Head of caudate nucleus (tissue), 42 donors: Measurements from ENCODE around the gene RNF135.
A peak's percentile ranks its signal among the peaks of the same experiment; 100 is the strongest.
"Not testable (repeated sequence)": the region's sequence is repeated elsewhere in the genome, so short reads cannot be mapped to it uniquely, and the experiment has no call there.

Experiments used
- DNase-seq, 42 donors: peaks; one replicate each; pipeline versions ENCODE4 v3.0.0 to v3.0.0-alpha.2; 2020 to 2021; ENCODE audit warnings: mixed read lengths in 7 of 42
- intact Hi-C: fragments of 100-400 bp; cut with DNase I; formaldehyde crosslinking; loops from one replicate; pipeline ENCODE4 v1.15.0; 2022

RNF135 gene

GRCh38 chr17:30992551-30992950, 21.7 kb downstream of the RNF135 start:
- no peak for DNase-seq
- intact Hi-C loops = no loop called here

DNA sequence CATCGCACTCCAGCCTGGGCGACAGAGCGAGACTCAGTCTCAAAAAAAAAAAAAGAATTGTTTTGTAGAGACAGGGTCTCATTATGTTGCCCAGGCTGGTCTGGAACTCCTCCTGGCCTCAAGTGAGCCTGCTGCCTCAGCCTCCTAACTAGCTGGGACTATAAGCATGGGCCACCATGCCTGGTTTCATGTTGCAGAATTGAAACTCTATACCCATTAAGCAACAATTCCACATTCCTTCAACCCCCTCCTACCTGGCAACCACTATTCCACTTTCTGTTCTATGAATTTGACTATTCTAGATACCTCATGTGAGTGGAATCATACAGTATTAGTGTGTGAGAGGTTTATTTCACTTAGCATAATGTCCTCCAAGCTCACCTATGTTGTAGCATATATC, 24.5 kb downstream of the RNF135 start:
- intact Hi-C loops = no loop called here
- no peak for DNase-seq

DNA sequence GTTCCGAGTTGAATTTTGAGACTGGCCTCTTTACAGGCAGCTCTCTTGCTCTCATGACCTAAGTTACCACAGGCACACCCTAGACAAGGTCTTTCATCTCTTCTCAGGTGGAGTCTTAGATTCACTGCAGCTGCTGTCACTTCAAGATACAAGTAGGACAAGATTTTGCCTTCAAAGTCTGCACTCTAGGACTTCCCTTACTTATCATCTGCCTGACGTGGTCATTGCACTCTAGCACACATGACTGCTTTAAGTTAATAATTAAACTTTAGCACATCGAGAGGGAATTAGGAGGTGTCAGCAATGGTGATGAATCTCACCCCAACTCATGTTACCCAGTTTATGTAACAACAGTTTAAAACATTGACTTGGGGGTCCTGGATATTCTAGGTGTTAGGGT, 25.6 kb downstream of the RNF135 start:
- DNase-seq = no peak
- intact Hi-C loops = no loop called here

- intact Hi-C loops = no loop called here
- DNase-seq = no peak
These were observed 26.4 kb downstream of the RNF135 start for GRCh38 chr17:30997270-30997669.

DNA sequence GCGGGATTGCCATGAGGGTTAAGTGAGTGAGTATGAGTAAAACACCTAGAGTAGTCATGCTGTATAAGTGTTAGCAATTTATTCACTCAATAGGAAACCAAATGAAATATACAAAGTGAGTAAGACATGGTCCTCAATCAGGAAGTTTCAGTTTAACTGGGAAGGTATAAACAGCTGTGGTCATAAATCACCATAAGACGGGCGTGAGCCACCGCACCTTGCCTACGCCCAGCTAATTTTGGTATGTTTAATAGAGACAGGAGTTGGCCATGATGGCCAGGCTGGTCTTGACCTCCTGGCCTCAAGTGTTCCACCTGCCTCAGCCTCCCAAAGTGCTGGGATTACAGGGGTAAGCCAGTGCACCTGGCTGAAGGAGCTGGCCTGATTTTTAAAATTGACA, 27.0 kb downstream of the RNF135 start:
- intact Hi-C loops = no loop called here
- no peak for DNase-seq

GRCh38 chr17:31002047-31002446, 31.2 kb downstream of the RNF135 start:
- intact Hi-C loops = no loop called here
- no peak for DNase-seq

DNA sequence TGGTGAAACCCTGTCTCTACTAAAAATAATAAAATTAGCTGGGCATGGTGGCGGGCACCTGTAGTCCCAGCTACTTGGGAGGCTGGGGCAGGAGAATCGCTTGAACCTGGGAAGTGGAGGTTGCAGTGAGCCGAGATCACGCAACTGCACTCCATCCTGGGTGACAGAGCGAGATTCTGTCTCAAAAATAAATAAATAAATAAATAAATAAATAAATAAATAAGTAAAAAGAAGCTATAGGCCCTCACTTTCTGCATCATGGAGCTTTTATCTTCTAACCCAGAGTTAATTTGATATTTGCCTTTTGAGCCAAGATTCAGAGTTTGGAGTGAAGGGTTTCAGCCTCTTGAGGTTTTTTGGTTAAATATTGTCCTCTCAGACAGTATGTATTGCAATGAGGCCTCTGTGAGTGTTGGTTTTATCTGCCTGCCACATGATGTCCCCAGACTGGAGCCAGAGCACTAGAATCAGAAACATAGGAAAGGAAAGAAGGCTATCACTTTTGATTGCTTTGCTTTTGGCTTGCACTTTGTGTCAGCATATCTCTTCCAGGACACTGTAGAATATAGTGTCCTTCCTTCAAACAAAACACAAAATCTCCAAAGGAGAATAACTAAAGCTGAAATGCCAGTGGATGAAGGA, 32.5 kb downstream of the RNF135 start:
- intact Hi-C loops = no loop called here
- DNase-seq = no peak

DNA sequence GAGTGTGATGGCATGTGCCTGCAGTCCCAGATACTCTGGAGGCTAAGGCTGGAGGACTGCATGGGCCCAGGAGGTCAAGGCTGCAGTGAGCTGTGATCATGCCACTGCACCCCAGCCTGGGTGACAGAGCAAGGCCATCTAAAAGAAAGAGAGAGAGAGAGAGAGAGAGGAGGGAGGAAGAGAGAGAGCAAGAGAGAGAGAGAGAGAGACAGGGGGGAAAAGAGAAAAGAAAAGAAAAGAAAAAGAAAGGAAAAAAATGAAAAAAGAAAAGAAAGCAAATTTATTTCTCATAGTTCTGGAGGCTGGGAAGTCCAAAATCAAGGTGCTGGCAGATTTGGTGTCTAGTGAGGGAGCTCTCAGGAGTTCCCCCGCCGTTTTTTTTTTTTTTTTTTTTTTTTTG, 33.3 kb downstream of the RNF135 start:
- intact Hi-C loops = no loop called here
- DNase-seq = no peak

GRCh38 chr17:31007695-31008373, 37.0 kb downstream of the RNF135 start:
- DNase-seq = no peak
- intact Hi-C loops = loop anchor here (2.0 kb wide), 1 partner anchor 85 kb away; no protein-coding TSS in a partner anchor

DNA sequence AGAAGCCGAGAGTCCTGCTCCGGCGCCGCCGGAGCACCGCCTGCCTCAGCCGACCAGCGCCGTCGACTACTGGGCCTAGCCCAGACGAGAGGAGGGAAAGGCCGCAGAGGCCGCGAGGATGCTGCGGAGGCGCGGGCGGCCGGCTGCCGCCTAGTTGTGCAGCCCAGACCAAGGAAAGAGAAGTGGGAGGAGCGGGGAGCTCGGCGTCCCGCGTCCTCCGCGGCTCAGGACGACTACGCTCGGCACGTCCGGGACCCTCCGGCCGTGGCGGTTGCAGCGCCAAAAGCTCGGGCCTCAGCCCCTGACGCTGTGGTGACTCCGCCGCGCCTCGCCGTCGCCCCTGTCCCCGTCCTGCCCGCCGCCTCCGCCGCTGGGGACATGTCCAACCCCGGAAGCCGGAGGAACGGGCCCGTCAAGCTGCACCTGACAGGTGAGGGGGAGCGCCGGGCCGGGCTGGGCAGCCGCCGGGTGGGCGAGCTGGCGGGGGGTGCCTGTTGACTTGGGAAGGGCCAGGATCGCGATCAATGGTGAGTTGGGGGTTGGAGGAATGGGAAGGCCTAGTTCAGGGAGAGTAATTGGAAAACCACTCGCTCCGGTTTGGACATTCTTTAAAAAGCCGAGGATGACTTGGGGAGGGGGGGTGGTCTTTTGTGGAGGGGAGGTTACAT, 37.7 kb downstream of the RNF135 start:
- intact Hi-C loops = no loop called here
- peak in 41 of 42 donors; percentile 23 to 80 (median 60) for DNase-seq

GRCh38 chr17:31009042-31009702, 38.3 kb downstream of the RNF135 start:
- DNase-seq = peak in 26 of 42 donors; percentile 8 to 56 (median 18)
- intact Hi-C loops = not testable (repeated sequence)

- DNase-seq = not testable (repeated sequence)
- intact Hi-C loops = loop anchor here (10.0 kb wide), 1 partner anchor 205 kb away; no protein-coding TSS in a partner anchor
These were observed 39.2 kb downstream of the RNF135 start for GRCh38 chr17:31010014-31010413.

DNA sequence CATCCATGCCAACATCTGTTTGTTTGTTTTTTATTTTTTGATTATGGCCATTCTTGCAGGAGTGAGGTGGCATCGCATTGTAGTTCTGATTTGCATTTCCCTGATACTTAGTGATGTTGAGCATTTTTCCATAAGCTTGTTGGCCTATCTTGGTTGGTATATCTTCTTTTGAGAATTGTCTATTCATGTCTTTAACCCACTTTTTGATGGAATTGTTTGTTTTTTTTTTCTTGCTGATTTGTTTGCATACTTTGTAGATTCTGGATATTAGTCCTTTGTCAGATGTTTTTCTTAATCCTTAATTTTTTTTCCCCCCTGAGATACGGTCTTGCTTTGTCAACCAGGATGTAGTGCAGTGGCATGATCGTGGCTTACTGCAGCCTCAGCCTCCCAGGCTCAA, 43.0 kb downstream of the RNF135 start:
- DNase-seq = no peak
- intact Hi-C loops = loop anchor here (10.0 kb wide), 1 partner anchor 201 kb away; no protein-coding TSS in a partner anchor

- no peak for DNase-seq
- intact Hi-C loops = loop anchor here (10.0 kb wide), 1 partner anchor 199 kb away; no protein-coding TSS in a partner anchor
These were observed 44.8 kb downstream of the RNF135 start for GRCh38 chr17:31015639-31016038.

DNA sequence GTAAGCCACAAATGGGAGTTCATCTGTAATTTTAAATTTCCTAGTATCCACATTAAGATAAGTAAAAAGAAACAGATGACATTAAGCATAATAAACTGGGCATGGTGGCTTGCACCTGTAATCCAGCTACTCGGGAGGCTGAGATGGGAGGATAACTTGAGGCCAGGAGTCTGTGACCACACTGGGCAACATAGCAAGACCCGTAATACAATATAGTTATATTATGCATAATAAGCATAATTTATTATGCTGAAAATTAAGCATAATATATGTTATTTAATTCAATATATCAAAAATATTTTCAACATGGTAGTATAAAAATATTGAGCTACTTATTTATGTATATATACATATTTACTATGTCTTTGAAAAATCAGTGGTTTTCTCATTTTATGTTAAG, 48.2 kb downstream of the RNF135 start:
- intact Hi-C loops = loop anchor here (10.0 kb wide), 1 partner anchor 196 kb away; no protein-coding TSS in a partner anchor
- no peak for DNase-seq

DNA sequence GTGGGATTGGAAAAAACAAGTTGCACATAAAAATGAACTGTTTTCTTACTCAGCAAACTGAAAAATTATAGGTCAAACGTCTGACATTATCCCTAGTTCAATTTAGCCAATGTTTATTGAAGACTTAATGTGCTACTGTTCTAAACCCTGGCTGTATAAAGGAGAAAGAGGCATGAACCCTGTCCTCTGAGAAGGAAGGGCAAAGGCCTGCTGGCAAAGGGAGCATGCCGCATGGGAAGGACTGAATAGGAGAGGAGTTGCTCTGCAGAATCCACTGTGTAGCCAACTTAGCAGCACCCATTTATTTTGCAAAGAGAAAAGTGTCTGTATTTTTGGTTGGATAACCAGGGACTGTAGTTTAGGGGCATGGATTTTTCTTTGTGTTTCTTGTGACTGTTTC, 52.3 kb downstream of the RNF135 start:
- intact Hi-C loops, DNase-seq: not testable (repeated sequence)

- peak in 1 of 42 donors; percentile 13 for DNase-seq
- intact Hi-C loops = no loop called here
These were observed 61.0 kb downstream of the RNF135 start for GRCh38 chr17:31031841-31032240.

DNA sequence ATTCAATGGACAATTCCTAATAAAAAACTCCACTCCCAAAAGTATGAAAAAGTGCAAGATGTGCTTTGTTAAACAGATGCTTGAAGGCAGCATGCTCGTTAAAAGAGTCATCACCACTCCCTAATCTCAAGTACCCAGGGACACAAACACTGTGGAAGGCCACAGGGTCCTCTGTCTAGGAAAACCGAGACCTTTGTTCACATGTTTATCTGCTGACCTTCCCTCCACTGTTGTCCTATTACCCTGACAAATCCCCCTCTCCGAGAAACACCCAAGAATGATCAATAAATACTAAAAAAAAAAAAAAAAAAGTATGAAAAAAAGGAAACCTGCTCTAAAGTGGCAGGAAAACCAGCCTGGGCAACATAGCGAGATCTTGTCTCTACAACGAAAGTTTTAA, 64.8 kb downstream of the RNF135 start:
- intact Hi-C loops, DNase-seq: not testable (repeated sequence)

- intact Hi-C loops = not testable (repeated sequence)
These were observed 70.0 kb downstream of the RNF135 start for GRCh38 chr17:31040837-31041236.

DNA sequence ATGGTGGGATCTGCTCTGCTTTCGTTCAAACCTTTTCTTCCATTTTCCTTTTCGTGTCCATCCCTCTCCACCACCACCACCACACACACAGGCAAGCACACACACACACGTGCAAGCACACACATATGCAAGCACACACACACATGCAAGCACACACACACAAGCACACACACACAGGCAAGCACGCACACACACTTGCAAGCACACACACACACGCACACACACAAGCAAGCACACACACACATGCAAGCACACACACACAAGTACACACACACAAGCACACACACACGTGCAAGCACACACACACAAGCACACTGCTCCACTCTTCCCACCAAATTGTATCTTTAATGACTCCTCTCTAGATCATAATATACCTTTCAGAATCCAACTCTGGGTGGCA, 71.5 kb downstream of the RNF135 start:
- intact Hi-C loops = not testable (repeated sequence)

More at GRCh38 chr17:31040837-31041236, 70.0 kb downstream of the RNF135 start:
- not testable (repeated sequence) for DNase-seq

More for the DNA sequence above, 71.5 kb downstream of the RNF135 start:
- not testable (repeated sequence) for DNase-seq
